Measurements from ENCODE around the gene GDI2.

GDI2 gene

GRCh38 chr10:5744849-5745248 is 68.4 kb downstream of the GDI2 start:
- Histone ChIP-seq H3K27ac (ENCODE audit: low read depth, low read length) (no peak overlapping the region), H3K27me3 (ENCODE audit: insufficient read depth, low read length) (no peaks in the 10 kb centered on the region), H3K4me1 (ENCODE audit: control insufficient read depth, insufficient read depth, low read length, unreplicated experiment) (no peaks in the 10 kb centered on the region), H3K36me3 (ENCODE audit: insufficient read depth, low read length) (peaks cover 46% of the 10 kb centered on the region), H2AFZ (ENCODE audit: low read length, unreplicated experiment) (no peak overlapping the region), H3K79me2 (ENCODE audit: control insufficient read depth, insufficient read depth, low read length, unreplicated experiment) (no peaks in the 10 kb centered on the region), H3K4me3 (ENCODE audit: low read depth, low read length) (no peak overlapping the region)

GRCh38 chr10:5743736-5744135 is 69.5 kb downstream of the GDI2 start:
- Histone ChIP-seq H2AFZ (ENCODE audit: low read length, unreplicated experiment) (no peak overlapping the region), H3K27ac (ENCODE audit: low read depth, low read length) (no peak overlapping the region), H3K27me3 (ENCODE audit: insufficient read depth, low read length) (no peaks in the 10 kb centered on the region), H3K4me1 (ENCODE audit: control insufficient read depth, insufficient read depth, low read length, unreplicated experiment) (no peaks in the 10 kb centered on the region), H3K4me3 (ENCODE audit: low read depth, low read length) (no peak overlapping the region), H3K79me2 (ENCODE audit: control insufficient read depth, insufficient read depth, low read length, unreplicated experiment) (no peaks in the 10 kb centered on the region), H3K36me3 (ENCODE audit: insufficient read depth, low read length) (peaks cover 42% of the 10 kb centered on the region)

- Histone ChIP-seq H2AFZ (ENCODE audit: low read length, unreplicated experiment) (no peak overlapping the region), H3K36me3 (ENCODE audit: insufficient read depth, low read length) (peaks cover 41% of the 10 kb centered on the region), H3K79me2 (ENCODE audit: control insufficient read depth, insufficient read depth, low read length, unreplicated experiment) (no peaks in the 10 kb centered on the region), H3K27ac (ENCODE audit: low read depth, low read length) (no peak overlapping the region), H3K4me3 (ENCODE audit: low read depth, low read length) (no peak overlapping the region), H3K4me1 (ENCODE audit: control insufficient read depth, insufficient read depth, low read length, unreplicated experiment) (no peaks in the 10 kb centered on the region), H3K27me3 (ENCODE audit: insufficient read depth, low read length) (no peaks in the 10 kb centered on the region)
These were observed 71.1 kb downstream of the GDI2 start for GRCh38 chr10:5742116-5742515.

DNA sequence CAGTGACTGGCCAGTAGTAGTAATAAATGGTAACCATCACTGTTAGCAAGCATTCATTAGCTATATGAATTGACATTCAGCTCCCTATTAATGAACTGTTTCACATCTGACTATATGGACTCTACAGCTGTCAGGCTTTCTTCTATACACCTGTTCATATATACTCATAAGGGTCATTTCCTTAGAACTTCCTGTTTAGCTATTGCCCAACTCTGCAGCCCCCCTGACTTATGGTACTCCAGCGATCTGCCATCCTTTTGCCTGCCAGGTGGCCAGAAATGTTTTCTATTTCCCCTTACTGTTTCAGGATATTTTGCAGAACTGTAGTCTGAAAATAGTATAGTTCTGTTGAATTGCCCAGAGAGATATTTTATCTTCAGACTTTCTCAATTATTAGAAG is 72.0 kb downstream of the GDI2 start:
- no peaks in the 10 kb centered on the region for H3K79me2 ChIP-seq (ENCODE audit: control insufficient read depth, insufficient read depth, low read length, unreplicated experiment)
- H3K27ac ChIP-seq (ENCODE audit: low read depth, low read length) = no peak overlapping the region
- H3K36me3 ChIP-seq (ENCODE audit: insufficient read depth, low read length) = peaks cover 32% of the 10 kb centered on the region

GRCh38 chr10:5738427-5738826 is 74.8 kb downstream of the GDI2 start:
- peaks cover 27% of the 10 kb centered on the region for H3K36me3 ChIP-seq (ENCODE audit: insufficient read depth, low read length)
- H3K4me1 ChIP-seq (ENCODE audit: control insufficient read depth, insufficient read depth, low read length, unreplicated experiment) = no peaks in the 10 kb centered on the region
- H3K79me2 ChIP-seq (ENCODE audit: control insufficient read depth, insufficient read depth, low read length, unreplicated experiment) = no peaks in the 10 kb centered on the region
- no peak overlapping the region for H3K27ac ChIP-seq (ENCODE audit: low read depth, low read length)
- H3K27me3 ChIP-seq (ENCODE audit: insufficient read depth, low read length) = no peaks in the 10 kb centered on the region
- no peak overlapping the region for H2AFZ ChIP-seq (ENCODE audit: low read length, unreplicated experiment)
- H3K4me3 ChIP-seq (ENCODE audit: low read depth, low read length) = no peak overlapping the region

More for the DNA sequence above, 72.0 kb downstream of the GDI2 start:
- Histone ChIP-seq H3K4me3 (ENCODE audit: low read depth, low read length) (no peak overlapping the region), H3K27me3 (ENCODE audit: insufficient read depth, low read length) (no peaks in the 10 kb centered on the region), H3K4me1 (ENCODE audit: control insufficient read depth, insufficient read depth, low read length, unreplicated experiment) (no peaks in the 10 kb centered on the region), H2AFZ (ENCODE audit: low read length, unreplicated experiment) (no peak overlapping the region)

GRCh38 chr10:5737352-5737751 is 75.9 kb downstream of the GDI2 start:
- Histone ChIP-seq H3K36me3 (ENCODE audit: insufficient read depth, low read length) (peaks cover 22% of the 10 kb centered on the region), H3K27ac (ENCODE audit: low read depth, low read length) (no peak overlapping the region)

DNA sequence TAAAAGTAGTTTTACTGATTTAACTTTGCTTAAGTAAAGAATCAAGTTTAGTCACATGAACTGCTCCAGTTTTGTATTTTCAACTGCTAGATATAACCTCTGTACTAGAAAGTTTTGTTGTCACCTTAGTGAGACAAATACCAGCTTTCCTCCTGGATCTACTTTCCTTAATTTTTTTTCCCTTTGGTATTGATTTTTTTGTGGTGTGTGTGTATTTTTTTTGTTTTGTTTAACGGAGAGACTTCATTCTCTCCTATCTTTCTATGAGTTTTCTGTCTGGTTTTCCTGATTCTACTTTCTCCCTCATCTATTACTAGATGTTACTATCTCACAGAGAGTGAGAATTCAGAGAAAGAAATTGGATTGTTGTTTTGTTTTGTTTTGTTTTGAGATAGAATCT is 76.6 kb downstream of the GDI2 start:
- no peaks in the 10 kb centered on the region for H3K4me1 ChIP-seq (ENCODE audit: control insufficient read depth, insufficient read depth, low read length, unreplicated experiment)
- H3K4me3 ChIP-seq (ENCODE audit: low read depth, low read length) = no peak overlapping the region
- no peaks in the 10 kb centered on the region for H3K27me3 ChIP-seq (ENCODE audit: insufficient read depth, low read length)
- H3K79me2 ChIP-seq (ENCODE audit: control insufficient read depth, insufficient read depth, low read length, unreplicated experiment) = no peaks in the 10 kb centered on the region
- no peak overlapping the region for H2AFZ ChIP-seq (ENCODE audit: low read length, unreplicated experiment)
- no peak overlapping the region for H3K27ac ChIP-seq (ENCODE audit: low read depth, low read length)
- peaks cover 18% of the 10 kb centered on the region for H3K36me3 ChIP-seq (ENCODE audit: insufficient read depth, low read length)

More at GRCh38 chr10:5737352-5737751, 75.9 kb downstream of the GDI2 start:
- Histone ChIP-seq H3K79me2 (ENCODE audit: control insufficient read depth, insufficient read depth, low read length, unreplicated experiment) (no peaks in the 10 kb centered on the region), H3K4me1 (ENCODE audit: control insufficient read depth, insufficient read depth, low read length, unreplicated experiment) (no peaks in the 10 kb centered on the region), H2AFZ (ENCODE audit: low read length, unreplicated experiment) (no peak overlapping the region), H3K27me3 (ENCODE audit: insufficient read depth, low read length) (no peaks in the 10 kb centered on the region), H3K4me3 (ENCODE audit: low read depth, low read length) (no peak overlapping the region)

GRCh38 chr10:5735119-5735518 is 78.1 kb downstream of the GDI2 start:
- no peaks in the 10 kb centered on the region for H3K79me2 ChIP-seq (ENCODE audit: control insufficient read depth, insufficient read depth, low read length, unreplicated experiment)
- H3K36me3 ChIP-seq (ENCODE audit: insufficient read depth, low read length) = peaks cover 18% of the 10 kb centered on the region
- no peaks in the 10 kb centered on the region for H3K27me3 ChIP-seq (ENCODE audit: insufficient read depth, low read length)
- no peak overlapping the region for H2AFZ ChIP-seq (ENCODE audit: low read length, unreplicated experiment)
- H3K4me1 ChIP-seq (ENCODE audit: control insufficient read depth, insufficient read depth, low read length, unreplicated experiment) = no peaks in the 10 kb centered on the region
- H3K27ac ChIP-seq (ENCODE audit: low read depth, low read length) = no peak overlapping the region
- H3K4me3 ChIP-seq (ENCODE audit: low read depth, low read length) = no peak overlapping the region

DNA sequence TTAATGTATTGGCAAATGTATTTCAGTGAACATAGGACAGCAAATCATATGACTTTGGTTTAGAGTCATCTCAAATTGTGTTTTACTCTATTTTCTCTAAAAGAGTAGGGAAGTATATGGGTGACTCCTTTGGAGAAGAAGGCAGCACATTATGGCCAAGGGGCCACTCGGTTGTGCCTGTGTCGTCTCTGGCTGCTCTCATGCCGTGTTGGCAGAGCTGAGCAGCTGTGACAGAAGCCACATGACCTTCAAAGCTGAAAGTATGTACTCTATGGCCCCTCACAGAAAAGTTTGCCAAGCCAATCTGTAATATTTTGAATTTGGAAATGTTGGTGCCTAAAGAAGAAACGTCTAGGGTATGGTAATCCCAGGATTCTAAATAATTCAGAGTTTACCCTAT is 81.1 kb downstream of the GDI2 start:
- Histone ChIP-seq H3K27ac (ENCODE audit: low read depth, low read length) (no peak overlapping the region), H3K79me2 (ENCODE audit: control insufficient read depth, insufficient read depth, low read length, unreplicated experiment) (no peaks in the 10 kb centered on the region), H3K36me3 (ENCODE audit: insufficient read depth, low read length) (peaks cover 12% of the 10 kb centered on the region), H2AFZ (ENCODE audit: low read length, unreplicated experiment) (no peak overlapping the region), H3K4me3 (ENCODE audit: low read depth, low read length) (no peak overlapping the region), H3K27me3 (ENCODE audit: insufficient read depth, low read length) (no peaks in the 10 kb centered on the region), H3K4me1 (ENCODE audit: control insufficient read depth, insufficient read depth, low read length, unreplicated experiment) (no peaks in the 10 kb centered on the region)

GRCh38 chr10:5731559-5731958 is 81.7 kb downstream of the GDI2 start:
- peaks cover 12% of the 10 kb centered on the region for H3K36me3 ChIP-seq (ENCODE audit: insufficient read depth, low read length)
- no peak overlapping the region for H3K4me3 ChIP-seq (ENCODE audit: low read depth, low read length)
- no peaks in the 10 kb centered on the region for H3K4me1 ChIP-seq (ENCODE audit: control insufficient read depth, insufficient read depth, low read length, unreplicated experiment)
- no peak overlapping the region for H3K27ac ChIP-seq (ENCODE audit: low read depth, low read length)
- no peaks in the 10 kb centered on the region for H3K27me3 ChIP-seq (ENCODE audit: insufficient read depth, low read length)
- H3K79me2 ChIP-seq (ENCODE audit: control insufficient read depth, insufficient read depth, low read length, unreplicated experiment) = no peaks in the 10 kb centered on the region
- no peak overlapping the region for H2AFZ ChIP-seq (ENCODE audit: low read length, unreplicated experiment)

DNA sequence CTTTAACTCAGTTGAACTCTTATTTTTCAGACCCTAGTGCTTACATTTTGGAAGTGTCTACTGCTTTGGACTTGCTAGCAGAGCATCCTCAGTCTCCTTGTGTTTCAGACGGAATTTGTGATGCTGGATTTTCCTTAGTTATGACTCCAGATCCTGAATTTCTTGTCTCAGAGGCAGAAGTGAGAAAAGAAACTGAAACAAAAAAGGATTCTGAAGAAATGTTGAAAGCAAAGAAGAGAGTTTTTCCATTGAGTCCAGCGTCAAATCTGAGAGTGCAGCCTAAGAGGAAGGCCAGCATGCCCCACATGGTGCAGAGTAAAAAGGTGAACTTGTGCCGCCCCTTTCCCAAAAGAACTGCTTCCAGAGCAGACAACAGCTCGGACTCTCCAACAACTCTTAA is 82.5 kb downstream of the GDI2 start:
- H2AFZ ChIP-seq (ENCODE audit: low read length, unreplicated experiment) = no peak overlapping the region
- H3K36me3 ChIP-seq (ENCODE audit: insufficient read depth, low read length) = peaks cover 12% of the 10 kb centered on the region
- no peak overlapping the region for H3K27ac ChIP-seq (ENCODE audit: low read depth, low read length)
- H3K4me3 ChIP-seq (ENCODE audit: low read depth, low read length) = no peak overlapping the region
- no peaks in the 10 kb centered on the region for H3K4me1 ChIP-seq (ENCODE audit: control insufficient read depth, insufficient read depth, low read length, unreplicated experiment)
- H3K79me2 ChIP-seq (ENCODE audit: control insufficient read depth, insufficient read depth, low read length, unreplicated experiment) = no peaks in the 10 kb centered on the region
- no peaks in the 10 kb centered on the region for H3K27me3 ChIP-seq (ENCODE audit: insufficient read depth, low read length)

All from ACC112 (cell line).